CD14-positive monocyte (primary cell): ENCODE data around the gene KBTBD12. TPM values are rescaled to one million over a fixed set of nuclear protein-coding genes. Genes with fewer than 3 reads are reported as not detected.

Experiments used
- DNase-seq, 3 donors: peaks; one replicate each; pipeline ENCODE4 v3.0.0-alpha.2; 2011 to 2022
- H2AFZ ChIP-seq: 2 replicates; pipeline ENCODE4 v1.6.0; 2012; ENCODE audit warnings: mild to moderate bottlenecking, low read depth, low read length, inconsistent platforms; ENCODE audit not compliant: insufficient read depth, poor library complexity, severe bottlenecking
- H3K27ac ChIP-seq, 2 donors: 1 replicate in 1 of 2; 2 replicates in 1 of 2; pipeline ENCODE4 v1.5.1; 2012 to 2013; ENCODE audit warnings: low read length in 2 of 2, control low read depth in 1 of 2, inconsistent platforms in 1 of 2, low read depth in 1 of 2, mild to moderate bottlenecking in 1 of 2
- H3K27me3 ChIP-seq, 2 donors: one replicate each; pipeline versions ENCODE4 v1.6.0 to v1.6.1; 2011 to 2013; ENCODE audit warnings: low read length in 2 of 2; ENCODE audit not compliant: control insufficient read depth in 2 of 2, insufficient read depth in 2 of 2
- H3K36me3 ChIP-seq, 2 donors: replicated peaks in 1 of 2; 1 replicate in 1 of 2; 2 replicates in 1 of 2; pipeline versions ENCODE4 v1.5.1 to v1.6.1; 2012 to 2013; ENCODE audit warnings: low read length in 2 of 2, control low read depth in 1 of 2, inconsistent platforms in 1 of 2, mild to moderate bottlenecking in 1 of 2; ENCODE audit not compliant: insufficient read depth in 2 of 2, control insufficient read depth in 1 of 2
- H3K4me1 ChIP-seq, 2 donors: 1 replicate in 1 of 2; 2 replicates in 1 of 2; pipeline versions ENCODE4 v1.5.1 to v1.6.1; 2012 to 2013; ENCODE audit warnings: low read length in 2 of 2, control low read depth in 1 of 2, inconsistent platforms in 1 of 2, mild to moderate bottlenecking in 1 of 2, moderate library complexity in 1 of 2; ENCODE audit not compliant: insufficient read depth in 2 of 2, control insufficient read depth in 1 of 2
- H3K4me2 ChIP-seq: replicated peaks from 2 replicates; pipeline ENCODE3; 2012; ENCODE audit warnings: low read length, moderate library complexity, mild to moderate bottlenecking; ENCODE audit not compliant: poor library complexity, severe bottlenecking; ENCODE audit errors: extremely low read depth
- H3K4me3 ChIP-seq, 3 experiments: fragments of 200-600 bp in 1 of 3; sonication (generic) in 1 of 3; replicated peaks in 1 of 3; 1 replicate in 2 of 3; 2 replicates in 1 of 3; pipeline ENCODE4 v1.5.1; 2011 to 2013; ENCODE audit warnings: low read length in 3 of 3, mild to moderate bottlenecking in 3 of 3, control low read depth in 2 of 3, low read depth in 2 of 3, inconsistent platforms in 1 of 3, moderate library complexity in 1 of 3
- H3K79me2 ChIP-seq: 2 replicates; pipeline ENCODE4 v1.6.0; 2012; ENCODE audit warnings: mild to moderate bottlenecking, control low read depth, inconsistent platforms, low read length, moderate library complexity; ENCODE audit not compliant: insufficient read depth
- H3K9ac ChIP-seq: 2 replicates; pipeline ENCODE4 v1.6.0; 2017; ENCODE audit warnings: low read length, mild to moderate bottlenecking; ENCODE audit not compliant: insufficient read depth, poor library complexity, severe bottlenecking
- H3K9me3 ChIP-seq, 2 donors: replicated peaks in 1 of 2; 1 replicate in 1 of 2; 2 replicates in 1 of 2; pipeline versions ENCODE4 v1.5.1 to v1.6.1; 2012 to 2013; ENCODE audit warnings: low read length in 2 of 2, control low read depth in 1 of 2; ENCODE audit not compliant: control insufficient read depth in 1 of 2, insufficient read depth in 1 of 2
- H4K20me1 ChIP-seq: 2 replicates; pipeline ENCODE4 v1.6.0; 2012; ENCODE audit warnings: mild to moderate bottlenecking, low read length, control low read depth, moderate library complexity; ENCODE audit not compliant: insufficient read depth
- H3K27ac Mint-ChIP-seq, 7 donors: one replicate each; pipeline ENCODE4 v1.8.0; 2020; ENCODE audit warnings: mild to moderate bottlenecking in 7 of 7, mixed read lengths in 7 of 7, moderate library complexity in 6 of 7, inconsistent platforms in 2 of 7
- H3K27me3 Mint-ChIP-seq, 3 donors: one replicate each; pipeline ENCODE4 v1.8.0; 2021 to 2022; ENCODE audit warnings: low read depth in 3 of 3, mild to moderate bottlenecking in 3 of 3, mixed read lengths in 3 of 3, moderate library complexity in 3 of 3, inconsistent platforms in 1 of 3
- H3K36me3 Mint-ChIP-seq, 2 donors: one replicate each; pipeline ENCODE4 v1.8.0; 2020; ENCODE audit warnings: mixed read lengths in 2 of 2, inconsistent platforms in 1 of 2, mild to moderate bottlenecking in 1 of 2
- H3K4me1 Mint-ChIP-seq: one replicate; pipeline ENCODE4 v1.8.0; 2020; ENCODE audit warnings: mild to moderate bottlenecking, mixed read lengths
- H3K4me3 Mint-ChIP-seq, 2 donors: one replicate each; pipeline ENCODE4 v1.8.0; 2020; ENCODE audit warnings: mild to moderate bottlenecking in 2 of 2, mixed read lengths in 2 of 2, moderate library complexity in 1 of 2
- H3K9me3 Mint-ChIP-seq, 7 donors: one replicate each; pipeline ENCODE4 v1.8.0; 2020 to 2022; ENCODE audit warnings: mixed read lengths in 7 of 7, mild to moderate bottlenecking in 6 of 7, moderate library complexity in 6 of 7, inconsistent platforms in 2 of 7
- CTCF ChIP-seq: fragments of 200-600 bp; IDR thresholded peaks from one replicate; pipeline ENCODE4 v1.8.0; 2022; ENCODE audit warnings: antibody characterized with exemption, mild to moderate bottlenecking
- WGBS: methylation state at CpG from one replicate; pipeline ENCODE4 v1.1.5; 2013; ENCODE audit warnings: missing lambda C conversion rate; ENCODE audit not compliant: insufficient coverage; 5-methylcytosine and 5-hydroxymethylcytosine counted together
- intact Hi-C, 2 donors: fragments of 100-400 bp; cut with micrococcal nuclease; formaldehyde crosslinking; loops; one replicate each; pipeline versions ENCODE4 v1.15.0 to v1.15.1; 2023
- polyA plus RNA-seq, 3 donors: library from polyadenylated mRNA; depleted of rRNA in 1 of 3; unstranded in 2 of 3; stranded (reverse) in 1 of 3; fragments of 300-500 nt in 2 of 3; fragments of >200 nt in 1 of 3; fragmentation: Illumina TruSeq in 2 of 3; gene quantifications; 1 replicate in 2 of 3; 2 replicates in 1 of 3; pipeline ENCODE4 v1.2.3, GENCODE V29; 2012 to 2021

KBTBD12 gene
- polyA plus RNA-seq, 3 donors, result not detected

DNA sequence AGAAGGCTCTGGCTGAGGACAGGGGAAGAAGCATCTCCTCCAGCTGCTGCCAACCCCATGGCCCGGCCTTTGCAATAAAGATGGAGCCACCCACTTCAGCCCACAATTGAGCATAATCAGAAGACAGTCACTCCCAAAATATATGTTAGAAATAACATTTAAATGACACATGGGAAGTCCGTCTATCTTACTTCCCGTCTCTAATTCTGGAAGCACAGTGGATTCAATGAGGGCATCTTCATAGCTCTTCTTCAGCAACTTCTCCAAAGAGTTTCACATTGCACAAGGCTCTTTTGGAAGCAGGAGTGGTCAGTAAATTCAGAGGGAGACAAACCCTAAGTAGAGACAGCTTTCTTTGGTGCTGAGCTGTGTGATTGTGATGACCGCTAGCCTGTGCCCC lies 70.2 kb downstream of the KBTBD12 start:
- no peak overlapping the region for H3K4me3 ChIP-seq
- no peak overlapping the region for H3K4me2 ChIP-seq
- intact Hi-C loops, result no loop called here
- H3K36me3 ChIP-seq, result no peaks in the 10 kb centered on the region
- Mint-ChIP-seq H3K9me3 (peaks cover 0 to 6% (median 0%) of the 10 kb centered on the region in 7 donors), H3K27ac (no peak overlapping the region), H3K4me1 (no peaks in the 10 kb centered on the region), H3K27me3 (peaks cover 1 to 8% (median 2%) of the 10 kb centered on the region in 3 donors), H3K36me3 (no peaks in the 10 kb centered on the region), H3K4me3 (no peak overlapping the region)
- H3K4me1 ChIP-seq, result no peaks in the 10 kb centered on the region
- DNase-seq, result no peak
- H3K79me2 ChIP-seq, result no peaks in the 10 kb centered on the region
- H3K27ac ChIP-seq, result no peak overlapping the region
- no peaks in the 10 kb centered on the region for H4K20me1 ChIP-seq
- H3K27me3 ChIP-seq, result no peaks in the 10 kb centered on the region
- no peak overlapping the region for H2AFZ ChIP-seq
- no peaks in the 10 kb centered on the region for H3K9me3 ChIP-seq
- no peak overlapping the region for H3K9ac ChIP-seq
- no peak for TF ChIP-seq CTCF
- 100% methylated on average over 1 of the region's 4 CpGs for WGBS

DNA sequence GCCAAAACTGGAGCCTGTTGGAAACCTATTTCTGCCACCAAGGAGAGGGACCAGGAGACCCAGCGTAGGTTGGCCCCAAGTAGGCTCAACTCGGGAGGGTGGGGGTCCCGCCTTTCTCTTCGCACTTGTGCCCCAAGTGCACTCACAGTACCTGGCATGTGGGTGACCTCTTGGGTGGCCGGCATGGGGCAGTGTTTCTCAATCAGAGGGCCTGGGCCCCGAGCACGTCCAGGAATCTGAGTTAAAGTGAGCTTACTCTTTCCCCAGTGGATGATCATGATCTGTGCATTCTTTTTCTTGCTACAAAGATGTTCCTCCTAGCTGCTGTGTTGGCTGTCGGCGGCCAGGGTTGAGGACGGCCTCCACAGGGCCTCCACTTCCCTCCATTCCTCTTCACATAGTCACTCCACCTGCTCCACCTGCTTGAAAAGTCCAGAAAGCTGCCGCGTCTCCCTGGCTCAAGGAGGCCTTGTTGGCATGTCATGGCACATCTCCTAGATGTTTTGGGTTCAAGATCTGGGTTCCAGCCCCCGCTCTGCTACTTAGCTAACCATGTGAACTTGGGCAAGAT lies 70.7 kb downstream of the KBTBD12 start:
- intact Hi-C loops, result no loop called here
- TF ChIP-seq CTCF, result no peak
- H4K20me1 ChIP-seq, result no peaks in the 10 kb centered on the region
- no peak overlapping the region for H3K27ac ChIP-seq
- no peak overlapping the region for H3K4me3 Mint-ChIP-seq
- no peaks in the 10 kb centered on the region for H3K4me1 Mint-ChIP-seq
- no peaks in the 10 kb centered on the region for H3K79me2 ChIP-seq
- H2AFZ ChIP-seq, result no peak overlapping the region
- DNase-seq, result no peak
- H3K27me3 Mint-ChIP-seq, result peaks cover 1 to 8% (median 2%) of the 10 kb centered on the region in 3 donors
- H3K9me3 ChIP-seq, result no peaks in the 10 kb centered on the region
- H3K4me2 ChIP-seq, result no peak overlapping the region
- 97% methylated on average over 12 of the region's 13 CpGs for WGBS
- H3K36me3 Mint-ChIP-seq, result no peaks in the 10 kb centered on the region
- H3K27ac Mint-ChIP-seq, result no peak overlapping the region
- H3K4me3 ChIP-seq, result no peak overlapping the region
- no peaks in the 10 kb centered on the region for H3K27me3 ChIP-seq
- H3K9me3 Mint-ChIP-seq, result peaks cover 0 to 5% (median 0%) of the 10 kb centered on the region in 7 donors
- H3K9ac ChIP-seq, result no peak overlapping the region
- H3K4me1 ChIP-seq, result no peaks in the 10 kb centered on the region
- no peaks in the 10 kb centered on the region for H3K36me3 ChIP-seq
